ENCODE data around the gene ATAD3A.
"Not testable (repeated sequence)": the region's sequence is repeated elsewhere in the genome, so short reads cannot be mapped to it uniquely, and the experiment has no call there.

The ATAD3A gene
- 13.5 to 26.5 reads per million in 2 donors for total RNA-seq

GRCh38 chr1:1511533-1512285 is at the start of gene ATAD3A:
ATAD3A (plus strand) TSS chr1:1512162; CDS start chr1:1512269, 107 bp downstream.
- DNase-seq = peak; percentile 94

GRCh38 chr1:1462318-1462966 is 49.5 kb upstream of the ATAD3A start:
- DNase-seq = no peak

GRCh38 chr1:1463312-1463711 is 48.6 kb upstream of the ATAD3A start:
- no peak for DNase-seq

DNA sequence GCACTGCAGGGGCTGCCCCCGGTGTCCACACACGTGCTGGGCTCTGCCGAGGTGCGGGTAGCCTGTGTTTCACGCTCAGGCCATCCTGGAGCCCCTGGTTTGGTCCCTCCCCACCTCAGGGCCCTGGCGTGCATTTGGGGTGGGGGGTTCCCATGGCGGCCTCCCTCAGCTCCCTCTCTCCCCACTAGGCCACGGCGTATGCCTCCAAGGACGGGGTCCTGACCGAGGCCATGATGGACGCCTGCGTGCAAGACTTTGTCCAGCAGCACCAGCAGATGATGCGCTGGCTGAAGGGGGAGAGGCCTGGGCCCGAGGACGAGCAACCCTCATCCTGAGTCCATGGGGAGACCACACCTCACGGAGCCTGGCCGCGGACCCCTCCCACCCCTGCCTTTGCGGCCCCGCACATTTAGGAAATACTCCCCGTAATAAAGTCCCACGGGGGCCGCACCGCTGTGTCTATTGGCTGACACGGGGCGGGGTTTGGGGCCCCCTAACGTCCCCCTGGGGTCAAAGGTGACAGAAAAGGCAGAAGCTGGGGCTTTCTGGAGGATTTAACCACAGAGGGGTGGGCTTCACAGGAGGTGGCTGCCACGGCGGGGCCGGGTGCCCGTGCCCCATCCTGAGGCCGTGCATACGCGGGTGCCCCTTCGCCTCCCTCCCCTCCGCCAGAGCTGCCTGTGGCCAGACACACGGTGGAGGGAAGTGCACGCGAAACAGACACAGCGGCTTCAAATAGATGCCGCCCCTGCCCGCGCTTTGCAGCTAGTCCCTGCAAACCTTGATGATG is 43.6 kb upstream of the ATAD3A start:
- not testable (repeated sequence) for DNase-seq

DNA sequence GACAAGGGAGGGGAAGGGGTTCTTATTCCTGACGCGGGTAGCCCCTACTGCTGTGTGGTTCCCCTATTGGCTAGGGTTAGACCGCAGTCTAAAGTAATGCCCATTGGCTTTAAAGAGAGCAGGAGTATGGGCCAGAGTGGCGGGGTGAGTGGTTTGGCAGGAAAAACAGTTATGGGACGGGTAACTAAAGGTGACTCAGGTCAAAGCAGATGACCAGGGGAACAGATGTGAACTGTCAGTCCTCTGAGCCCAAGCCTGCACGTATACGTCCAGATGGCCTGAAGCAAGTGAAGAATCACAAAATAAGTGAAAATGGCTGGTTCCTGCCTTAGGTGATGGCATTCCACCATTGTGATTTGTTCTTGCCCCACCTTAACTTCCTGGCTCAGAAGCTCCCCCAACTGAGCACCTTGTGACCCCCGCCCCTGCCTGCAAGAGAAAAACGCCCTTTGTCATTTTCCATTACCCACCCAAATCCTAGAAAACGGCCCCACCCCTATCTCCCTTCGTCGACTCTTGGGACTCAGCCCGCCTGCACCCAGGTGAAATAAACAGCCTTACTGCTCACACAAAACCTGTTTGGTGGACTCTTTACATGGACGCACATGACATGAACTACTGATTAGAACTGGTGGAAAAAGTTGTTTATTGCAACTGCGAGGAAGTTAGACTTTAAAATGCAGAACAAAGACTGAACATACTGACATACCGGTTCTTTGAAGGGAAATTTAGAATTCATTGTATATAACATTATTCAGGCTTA is 41.2 kb upstream of the ATAD3A start:
- no peak for DNase-seq

DNA sequence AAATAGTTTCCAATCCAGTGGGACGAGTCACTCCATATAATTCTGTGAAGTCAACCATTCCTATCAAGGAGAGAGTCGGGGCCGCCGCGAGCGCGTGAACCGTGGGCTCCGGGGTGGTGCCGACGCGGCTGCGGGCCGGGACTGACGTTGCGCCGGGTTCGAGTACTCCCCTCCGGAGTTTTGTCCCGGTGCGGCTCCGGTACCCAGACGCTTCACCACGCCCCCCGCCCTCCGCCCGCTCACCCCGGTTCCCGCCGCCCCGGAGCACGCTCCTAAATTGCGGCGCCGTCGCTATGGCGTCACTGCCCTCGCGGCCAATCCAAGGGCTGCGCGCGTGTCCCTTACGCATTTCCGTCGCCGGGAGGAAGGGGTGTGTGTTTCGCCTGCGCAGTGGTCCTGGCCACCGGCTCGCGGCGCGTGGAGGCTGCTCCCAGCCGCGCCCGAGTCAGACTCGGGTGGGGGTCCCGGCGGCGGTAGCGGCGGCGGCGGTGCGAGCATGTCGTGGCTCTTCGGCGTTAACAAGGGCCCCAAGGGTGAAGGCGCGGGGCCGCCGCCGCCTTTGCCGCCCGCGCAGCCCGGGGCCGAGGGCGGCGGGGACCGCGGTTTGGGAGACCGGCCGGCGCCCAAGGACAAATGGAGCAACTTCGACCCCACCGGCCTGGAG is 40.4 kb upstream of the ATAD3A start, which contains the start of gene ATAD3B:
TSS of gene ATAD3B (plus strand) at position 377 of the 664 bp plus-strand sequence. CDS start at position 497, 120 bp downstream.
- peak; percentile 86 for DNase-seq

DNA sequence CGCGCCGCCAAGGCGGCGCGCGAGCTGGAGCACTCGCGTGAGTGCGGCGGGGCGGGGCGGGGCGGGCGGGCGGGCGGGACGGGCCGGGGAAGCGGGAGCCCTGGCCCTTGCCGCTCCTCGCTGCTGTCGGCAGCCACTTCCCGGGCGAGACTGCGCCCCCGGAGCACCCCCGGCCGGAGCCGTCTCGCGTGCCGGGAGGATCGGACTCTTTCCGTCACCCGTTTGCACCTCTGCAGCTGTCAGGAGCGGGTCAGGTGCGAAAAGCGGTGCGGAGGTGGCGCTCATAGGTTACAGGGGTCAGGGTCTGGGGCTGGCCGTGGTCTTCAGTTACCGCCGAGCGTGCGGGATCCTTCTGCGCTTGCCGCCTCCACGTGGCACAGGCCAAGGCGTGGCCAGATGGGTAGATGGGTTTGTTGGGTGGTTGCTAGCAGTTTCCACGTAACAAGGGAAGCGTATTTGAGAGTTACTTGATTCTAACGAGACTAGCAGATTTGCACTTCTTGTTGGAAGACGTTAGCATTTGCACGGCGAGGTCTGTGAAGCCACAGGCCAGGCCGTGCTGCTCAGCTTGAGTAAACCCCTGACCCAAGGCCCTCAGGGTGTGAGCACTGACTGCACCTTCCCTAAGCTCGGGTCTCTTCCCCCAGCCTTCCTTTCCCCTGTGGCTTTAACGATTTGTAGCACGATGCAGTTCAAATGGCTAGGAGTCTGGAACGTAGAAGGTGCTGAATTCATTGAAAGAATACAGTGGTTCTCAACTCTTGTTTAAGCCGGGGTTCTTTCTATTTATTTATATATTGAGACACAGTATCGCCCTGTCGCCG is 39.7 kb upstream of the ATAD3A start:
- DNase-seq = not testable (repeated sequence)

DNA sequence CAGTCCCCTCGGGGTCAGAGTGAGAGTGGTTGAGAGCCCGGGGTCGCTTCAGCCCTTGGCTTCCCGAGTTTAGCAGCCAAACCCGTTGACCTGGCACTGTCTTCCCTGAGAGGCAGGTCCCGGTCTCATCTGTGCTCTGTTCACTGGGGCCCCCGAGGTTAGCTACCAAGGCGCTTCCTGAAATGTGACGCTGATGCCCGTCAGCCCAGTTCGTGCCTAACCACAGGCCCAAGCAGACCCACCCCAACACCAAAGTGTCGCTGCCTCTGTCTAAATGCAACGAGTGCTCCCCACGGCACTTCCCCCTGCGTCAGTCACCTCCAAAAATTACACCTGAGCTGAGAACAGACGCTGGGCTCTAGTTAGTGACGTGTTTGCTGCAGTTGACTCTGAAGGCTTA is 36.0 kb upstream of the ATAD3A start:
- not testable (repeated sequence) for DNase-seq

DNA sequence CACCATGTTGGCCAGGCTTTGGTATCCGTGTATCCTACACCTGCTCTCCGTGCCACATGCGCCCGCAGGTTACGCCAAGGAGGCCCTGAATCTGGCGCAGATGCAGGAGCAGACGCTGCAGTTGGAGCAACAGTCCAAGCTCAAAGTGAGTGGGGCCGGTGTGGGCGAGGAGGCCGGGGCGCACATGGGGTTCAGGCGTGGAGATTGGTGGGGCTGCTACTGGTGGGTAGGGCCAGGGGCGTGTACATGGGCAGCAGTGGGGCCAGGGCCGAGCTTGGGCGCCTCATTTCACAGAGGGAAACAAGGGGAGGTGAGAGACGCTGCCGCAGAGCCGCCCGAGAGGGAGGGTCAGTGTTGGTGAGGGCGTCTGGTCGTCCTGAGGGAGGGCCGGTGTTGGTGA is 34.8 kb upstream of the ATAD3A start:
- no peak for DNase-seq

- DNase-seq = no peak
These were observed 32.1 kb upstream of the ATAD3A start for GRCh38 chr1:1479547-1480487.

DNA sequence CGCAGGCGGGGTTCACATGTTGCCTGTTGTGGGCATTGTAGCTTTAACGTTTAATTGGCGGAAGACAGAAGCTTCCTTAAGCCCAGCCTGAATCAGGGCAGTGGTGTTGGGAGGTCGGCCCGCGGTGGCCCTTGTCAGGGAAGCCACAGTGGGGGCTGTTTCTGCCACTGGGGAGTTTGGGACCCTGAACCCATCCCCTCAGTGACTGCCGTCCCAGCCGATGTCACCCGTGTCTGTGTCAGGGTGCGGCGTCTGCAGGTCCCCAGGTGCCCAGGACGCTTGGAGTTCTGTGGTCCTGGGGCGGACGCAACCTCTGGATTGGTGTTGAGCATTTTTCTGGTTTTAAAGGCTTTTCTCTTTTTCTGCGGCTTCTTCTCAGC is 31.5 kb upstream of the ATAD3A start:
- not testable (repeated sequence) for DNase-seq

DNA sequence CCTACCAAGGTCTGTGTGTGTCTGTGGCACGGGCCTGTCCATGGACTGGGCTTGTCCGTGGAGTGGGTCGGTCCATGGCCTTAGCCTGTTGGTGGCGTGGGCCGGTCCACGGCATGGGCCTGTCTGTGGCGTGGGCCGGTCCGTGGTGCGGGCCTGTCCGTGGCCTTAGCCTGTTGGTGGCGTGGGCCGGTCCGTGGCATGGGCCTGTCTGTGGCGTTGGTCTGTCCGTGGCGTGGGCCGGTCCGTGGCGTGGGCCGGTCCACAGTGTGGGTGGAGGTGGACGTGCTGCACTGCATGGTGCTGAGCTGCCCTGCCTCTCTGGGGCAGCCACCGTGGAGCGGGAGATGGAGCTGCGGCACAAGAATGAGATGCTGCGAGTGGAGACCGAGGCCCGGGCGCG is 30.2 kb upstream of the ATAD3A start:
- DNase-seq = not testable (repeated sequence)

GRCh38 chr1:1482856-1483255 is 29.1 kb upstream of the ATAD3A start:
- DNase-seq = no peak

DNA sequence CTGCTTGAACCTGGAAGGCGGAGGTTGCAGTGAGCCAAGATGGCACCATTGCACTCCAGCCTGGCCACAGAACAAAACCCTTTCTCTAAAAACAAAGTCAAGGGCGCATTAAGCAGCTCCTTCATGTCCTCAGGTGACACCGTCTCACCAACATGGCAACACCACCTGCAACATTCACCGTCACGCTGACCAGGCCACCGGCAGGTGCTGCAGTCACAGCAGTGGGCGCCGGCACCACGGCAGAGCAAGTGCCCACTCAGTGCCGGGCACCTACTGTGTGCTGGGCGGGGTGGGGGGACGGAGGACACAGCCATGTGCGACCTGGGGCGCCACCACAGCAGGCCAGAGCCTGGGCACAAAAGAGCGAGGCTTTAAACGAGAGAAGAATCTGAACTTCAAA is 28.2 kb upstream of the ATAD3A start:
- DNase-seq = no peak

GRCh38 chr1:1484976-1485750 is 26.8 kb upstream of the ATAD3A start:
- DNase-seq = not testable (repeated sequence)

GRCh38 chr1:1485755-1486317 is 26.1 kb upstream of the ATAD3A start:
- not testable (repeated sequence) for DNase-seq

- DNase-seq = no peak
These were observed 24.3 kb upstream of the ATAD3A start for GRCh38 chr1:1487701-1488100.

DNA sequence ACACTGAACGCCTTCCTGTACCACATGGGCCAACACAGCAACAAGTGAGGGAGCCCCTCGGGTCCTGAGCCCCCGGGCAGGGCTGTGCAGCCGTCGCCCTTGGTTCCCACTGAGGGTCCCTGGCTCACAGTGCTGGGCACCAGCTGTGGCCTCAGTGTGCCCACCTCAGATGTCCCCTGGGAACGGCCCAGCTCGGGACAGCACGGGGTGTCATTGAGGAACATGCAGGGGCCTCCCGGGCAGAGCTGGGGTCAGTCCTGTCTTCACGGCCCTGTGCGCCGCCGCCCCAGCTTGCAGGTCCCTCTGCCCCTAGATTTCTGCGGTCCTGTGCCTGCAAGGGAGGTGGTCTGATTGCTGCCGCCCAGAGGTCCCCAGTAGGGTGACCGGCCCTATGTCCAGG is 22.7 kb upstream of the ATAD3A start:
- DNase-seq = no peak

GRCh38 chr1:1489861-1490260 is 22.1 kb upstream of the ATAD3A start:
- DNase-seq = no peak
